Spinal cord (tissue), 10 donors: ENCODE measurements around the gene DHRS7B. TPM values are rescaled to one million over a fixed set of nuclear protein-coding genes. Genes with fewer than 3 reads are reported as not detected.
A peak's percentile ranks its signal among the peaks of the same experiment; 100 is the strongest.

Source experiments
- DNase-seq, 6 donors: peaks; one replicate each; pipeline versions ENCODE4 v3.0.0 to v3.0.0-alpha.2; 2013 to 2015; ENCODE audit warnings: low spot score in 6 of 6, low read depth in 4 of 6
- H3K27ac ChIP-seq: one replicate; pipeline ENCODE4 v1.5.1; 2013; ENCODE audit warnings: low read depth, low read length, control low read depth
- H3K27me3 ChIP-seq: one replicate; pipeline ENCODE4 v1.6.1; 2013; ENCODE audit warnings: low read length; ENCODE audit not compliant: control insufficient read depth, insufficient read depth
- H3K36me3 ChIP-seq: one replicate; pipeline ENCODE4 v1.6.1; 2013; ENCODE audit warnings: low read length; ENCODE audit not compliant: control insufficient read depth, insufficient read depth
- H3K4me1 ChIP-seq: one replicate; pipeline ENCODE4 v1.6.1; 2013; ENCODE audit warnings: low read length; ENCODE audit not compliant: control insufficient read depth, insufficient read depth
- H3K4me3 ChIP-seq: one replicate; pipeline ENCODE4 v1.5.1; 2013; ENCODE audit warnings: low read depth, low read length, control low read depth
- H3K9me3 ChIP-seq: one replicate; pipeline ENCODE4 v1.6.1; 2013; ENCODE audit warnings: low read length; ENCODE audit not compliant: control insufficient read depth, insufficient read depth
- WGBS: methylation state at CpG from one replicate; pipeline ENCODE4 v1.1.5; 2013; ENCODE audit warnings: missing lambda C conversion rate; ENCODE audit not compliant: insufficient coverage; 5-methylcytosine and 5-hydroxymethylcytosine counted together
- polyA plus RNA-seq, 2 donors: library from polyadenylated mRNA; unstranded; fragments of 120-200 nt; gene quantifications; one replicate each; pipeline ENCODE4 v1.2.1, GENCODE V29; 2013; ENCODE audit not compliant: insufficient read length in 2 of 2
- total RNA-seq, 2 donors: library from RNA; depleted of rRNA in 1 of 2; stranded (reverse); fragments of 120-200 nt in 1 of 2; fragments of >200 nt in 1 of 2; gene quantifications; one replicate each; pipeline versions ENCODE4 v1.2.3 to v1.2.4, GENCODE V29; 2013 to 2014
- donor health status: healthy.

DHRS7B gene
- total and polyA plus RNA-seq, 4 donors, result 20.3 to 43.2 (median 31.9) TPM

DNA sequence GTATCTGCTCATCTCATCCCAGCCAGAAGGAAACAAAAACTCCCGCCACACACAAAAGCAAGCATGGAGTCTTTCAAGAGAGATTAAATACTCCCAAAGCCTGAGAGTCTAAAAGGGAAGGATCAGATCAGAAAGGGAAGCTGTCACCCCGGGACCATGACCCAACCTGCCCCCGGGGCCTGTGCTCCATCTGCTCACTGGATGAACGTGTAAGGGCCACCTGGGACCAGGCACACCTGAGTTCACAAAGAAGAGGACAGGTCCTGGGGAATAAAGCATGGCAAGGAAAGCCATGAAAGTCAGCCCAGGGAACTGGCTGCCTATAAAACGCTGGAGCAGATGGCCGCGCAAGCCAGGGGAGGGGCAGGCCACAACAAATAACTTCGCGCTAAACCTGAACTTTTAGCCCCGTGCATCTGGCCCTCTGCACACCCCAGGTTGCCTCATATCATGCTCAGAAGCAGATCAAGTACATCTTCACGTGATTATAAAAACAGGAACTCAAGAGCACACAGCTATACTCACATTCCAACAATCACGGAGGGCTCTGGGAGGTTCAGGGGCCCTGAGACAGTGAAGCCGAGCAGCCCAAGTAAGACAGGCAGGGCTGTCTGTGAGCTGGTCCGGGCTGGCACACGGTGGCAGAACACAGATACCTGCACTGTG lies 83.8 kb downstream of the DHRS7B start:
- WGBS, result 80% methylated on average over 13 of the region's 15 CpGs
- no peak for DNase-seq

DNA sequence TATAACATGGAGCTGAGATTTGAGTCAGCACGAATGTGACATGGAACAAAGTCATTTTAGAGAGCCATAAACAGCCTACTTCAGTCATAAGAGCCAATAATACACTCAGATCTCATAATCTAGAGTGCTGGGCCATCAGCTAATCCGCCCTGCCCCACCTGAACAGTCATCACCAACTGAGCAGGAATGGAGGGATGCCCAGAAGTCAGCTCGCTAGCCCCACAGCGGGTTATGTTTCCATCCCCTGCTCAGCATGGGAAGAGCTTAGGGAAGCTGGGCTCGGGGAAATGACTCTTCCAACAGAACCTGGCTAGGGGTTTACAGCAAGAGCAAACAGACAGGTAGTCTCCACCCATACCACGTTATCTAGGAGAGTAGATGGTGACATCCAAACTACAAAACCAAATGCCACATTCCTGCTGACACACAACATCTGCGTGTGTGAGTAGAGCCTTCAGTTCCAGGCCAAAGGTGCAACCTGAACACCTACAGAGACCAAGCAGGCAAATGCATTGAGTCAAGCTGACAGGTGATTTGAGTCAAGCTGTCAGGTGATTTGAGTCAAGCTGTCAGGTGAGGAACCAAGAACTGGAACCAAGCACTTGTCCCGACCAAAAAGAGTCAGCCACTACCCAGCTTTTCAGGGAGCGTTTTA lies 85.2 kb downstream of the DHRS7B start:
- no peak overlapping the region for H3K27ac ChIP-seq
- no peak overlapping the region for H3K4me3 ChIP-seq
- DNase-seq, result no peak
- peaks cover 21% of the 10 kb centered on the region for H3K4me1 ChIP-seq
- H3K27me3 ChIP-seq, result no peaks in the 10 kb centered on the region
- 86% methylated on average over 8 of the region's 9 CpGs for WGBS
- peaks cover 35% of the 10 kb centered on the region for H3K36me3 ChIP-seq
- H3K9me3 ChIP-seq, result no peaks in the 10 kb centered on the region

More for the DNA sequence above, 83.8 kb downstream of the DHRS7B start:
- Histone ChIP-seq H3K36me3 (peaks cover 35% of the 10 kb centered on the region), H3K9me3 (no peaks in the 10 kb centered on the region), H3K4me3 (no peak overlapping the region), H3K4me1 (peaks cover 21% of the 10 kb centered on the region), H3K27ac (no peak overlapping the region), H3K27me3 (no peaks in the 10 kb centered on the region)

DNA sequence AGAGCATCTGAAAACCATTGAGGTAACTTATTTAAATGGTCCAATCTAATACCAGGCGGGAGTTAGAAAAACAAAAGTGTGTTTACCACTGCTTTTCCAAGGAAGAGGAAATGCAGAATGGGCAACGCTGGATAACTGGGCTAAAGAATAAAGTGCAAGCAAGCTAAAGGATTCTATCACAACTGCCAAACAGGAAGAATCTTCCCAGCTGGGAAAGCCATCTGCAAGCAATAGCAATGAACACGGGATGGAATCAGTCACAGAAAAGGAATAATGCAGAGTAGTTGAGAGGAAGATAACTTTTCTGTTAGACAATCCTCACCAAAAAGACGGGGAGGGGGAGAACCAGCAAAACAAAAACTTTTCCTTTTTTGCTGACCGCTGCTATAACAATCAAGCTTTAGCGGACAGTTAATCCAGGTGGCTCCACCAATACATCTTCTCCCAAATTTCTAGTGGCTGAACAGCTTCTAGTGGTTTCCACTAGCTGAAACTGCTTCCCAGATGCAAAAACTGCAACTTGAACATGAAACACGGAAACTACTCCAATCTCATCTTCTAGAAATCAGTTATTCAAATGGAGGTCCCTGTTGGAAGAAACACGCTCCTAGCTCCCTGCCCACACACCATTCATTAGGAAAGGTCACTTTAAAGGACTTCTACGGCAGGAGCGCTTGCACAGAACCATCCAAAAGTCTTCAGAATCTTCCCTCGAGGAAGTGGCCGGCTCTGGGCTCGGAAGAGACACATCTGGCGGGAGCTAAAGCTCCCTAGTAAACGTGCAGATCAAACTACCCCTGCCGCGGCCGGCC lies 86.3 kb downstream of the DHRS7B start:
- WGBS, result under 1% methylated on average over 15 of the region's 18 CpGs
- no peaks in the 10 kb centered on the region for H3K27me3 ChIP-seq
- H3K9me3 ChIP-seq, result no peaks in the 10 kb centered on the region
- H3K27ac ChIP-seq, result peak overlapping the region; percentile 85
- H3K36me3 ChIP-seq, result peaks cover 30% of the 10 kb centered on the region
- peak overlapping the region; percentile 90 for H3K4me3 ChIP-seq
- peaks cover 21% of the 10 kb centered on the region for H3K4me1 ChIP-seq
- DNase-seq, result no peak

DNA sequence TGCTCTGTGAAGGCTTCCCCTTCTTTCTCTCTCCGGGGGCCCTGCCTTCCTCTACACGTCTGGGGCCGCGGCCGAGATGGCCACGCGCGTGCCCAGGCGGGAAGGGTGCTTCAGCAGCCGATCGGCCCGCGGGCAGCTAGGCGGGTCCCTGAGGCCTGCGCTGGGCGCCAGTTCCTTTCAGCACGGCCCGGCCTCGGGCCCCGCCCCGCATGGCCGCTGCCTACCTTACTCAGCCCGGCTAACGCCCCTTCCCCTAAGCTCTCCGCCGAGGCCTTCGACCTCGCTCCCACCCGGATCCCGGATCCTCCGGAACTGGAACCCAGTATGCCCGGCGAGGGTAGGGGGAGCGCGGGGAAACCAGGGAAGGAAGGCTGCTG lies 86.9 kb downstream of the DHRS7B start:
- H3K4me1 ChIP-seq, result peaks cover 21% of the 10 kb centered on the region
- peaks cover 25% of the 10 kb centered on the region for H3K36me3 ChIP-seq
- WGBS, result 0% methylated on average over 28 of the region's 35 CpGs
- H3K9me3 ChIP-seq, result no peaks in the 10 kb centered on the region
- peak overlapping the region; percentile 85 for H3K27ac ChIP-seq
- DNase-seq, result no peak
- H3K27me3 ChIP-seq, result no peaks in the 10 kb centered on the region
- peak overlapping the region; percentile 90 for H3K4me3 ChIP-seq

DNA sequence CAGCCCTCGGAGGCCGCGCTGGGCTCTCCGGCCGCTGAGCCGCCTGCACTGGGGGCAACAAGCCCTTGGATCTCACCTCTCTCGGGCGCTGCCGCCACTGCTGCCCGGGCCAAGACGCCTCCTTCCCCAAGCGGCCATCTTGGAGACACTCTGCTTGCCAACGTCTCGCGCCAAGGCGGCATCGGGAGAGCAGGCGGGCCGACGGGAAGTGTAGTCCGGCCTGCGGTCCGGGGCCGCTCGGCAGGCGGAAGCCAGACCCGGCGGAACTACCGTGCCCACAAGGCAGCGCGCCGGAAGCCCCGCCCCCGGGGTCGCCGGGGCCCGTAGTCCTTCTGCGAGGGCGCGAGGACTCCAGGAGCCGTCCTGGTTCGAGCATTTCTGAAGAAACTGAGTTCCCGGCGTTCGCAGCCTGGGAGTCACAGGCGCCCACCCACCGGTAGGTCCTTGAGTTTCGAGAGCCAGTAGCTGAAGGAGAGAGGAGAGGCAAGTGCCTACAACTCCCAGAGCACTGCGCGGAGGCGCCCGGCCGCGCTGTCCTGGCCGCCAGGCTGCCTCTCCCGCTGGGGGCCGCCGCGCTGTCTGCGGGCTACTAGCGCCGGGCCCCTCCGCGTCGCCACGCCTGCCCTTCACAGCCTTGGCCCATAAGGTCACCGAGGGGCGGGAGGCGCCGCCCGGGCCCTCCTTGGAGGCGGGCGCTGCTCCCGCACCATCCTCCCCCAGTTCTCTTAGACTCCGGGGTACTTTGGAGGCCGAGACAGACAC lies 87.4 kb downstream of the DHRS7B start, which contains the start of gene TMEM11:
TSS of gene TMEM11 (minus strand) at position 147 of the 762 bp plus-strand sequence. CDS start at position 138, 9 bp downstream.
- Histone ChIP-seq H3K27ac (peak within 1 kb of the TSS; percentile 94), H3K36me3 (peaks cover 19% of the 10 kb centered on the region), H3K4me1 (peaks cover 21% of the 10 kb centered on the region), H3K4me3 (peak within 1 kb of the TSS; percentile 90), H3K9me3 (no peaks in the 10 kb centered on the region), H3K27me3 (no peaks in the 10 kb centered on the region)
- peak; percentile 84 to 98 (median 90) for DNase-seq
- 0% methylated on average over 69 of the region's 76 CpGs for WGBS

DNA sequence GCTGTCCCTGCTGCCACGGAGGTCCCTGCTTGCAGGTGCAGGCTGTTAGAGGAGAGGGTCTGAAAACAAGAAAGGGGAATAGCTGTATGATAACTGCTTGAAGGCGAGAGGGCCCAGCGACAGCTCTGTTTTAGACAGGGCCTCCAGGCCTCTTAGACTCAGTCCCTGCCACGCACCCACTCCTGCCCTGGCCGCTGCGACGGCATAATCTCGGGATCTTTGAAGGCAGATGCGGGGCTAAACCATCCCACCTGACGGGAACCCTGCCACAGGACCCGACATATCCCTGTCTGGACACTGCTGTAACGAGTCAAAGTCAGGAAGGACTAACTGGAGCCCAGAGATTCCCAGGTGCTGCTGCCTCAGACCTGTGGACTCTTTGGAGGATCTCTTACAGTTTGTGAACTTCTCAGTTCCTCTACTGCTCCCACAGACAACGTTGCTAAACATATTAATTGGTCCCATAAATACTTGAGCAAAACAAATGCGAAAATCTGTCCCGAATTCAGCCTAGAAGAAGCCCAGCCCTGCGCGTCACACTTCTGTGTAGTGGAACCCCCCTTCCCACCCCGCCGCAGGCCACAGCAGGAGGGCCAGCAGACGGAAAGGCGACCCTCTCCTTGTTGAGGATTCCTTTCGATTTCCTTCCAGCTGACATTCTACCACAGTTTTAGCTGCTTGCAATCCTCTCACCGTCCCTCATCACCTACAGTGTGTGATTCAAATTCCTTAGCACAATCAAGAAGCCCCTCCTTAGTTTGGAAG lies 88.2 kb downstream of the DHRS7B start:
- 6% methylated on average over 23 of the region's 23 CpGs for WGBS
- Histone ChIP-seq H3K27ac (peak overlapping the region; percentile 94), H3K36me3 (peaks cover 12% of the 10 kb centered on the region), H3K4me1 (peaks cover 21% of the 10 kb centered on the region), H3K9me3 (no peaks in the 10 kb centered on the region), H3K27me3 (no peaks in the 10 kb centered on the region), H3K4me3 (peak overlapping the region; percentile 90)
- DNase-seq, result peak in 1 of 6 donors; percentile 13

DNA sequence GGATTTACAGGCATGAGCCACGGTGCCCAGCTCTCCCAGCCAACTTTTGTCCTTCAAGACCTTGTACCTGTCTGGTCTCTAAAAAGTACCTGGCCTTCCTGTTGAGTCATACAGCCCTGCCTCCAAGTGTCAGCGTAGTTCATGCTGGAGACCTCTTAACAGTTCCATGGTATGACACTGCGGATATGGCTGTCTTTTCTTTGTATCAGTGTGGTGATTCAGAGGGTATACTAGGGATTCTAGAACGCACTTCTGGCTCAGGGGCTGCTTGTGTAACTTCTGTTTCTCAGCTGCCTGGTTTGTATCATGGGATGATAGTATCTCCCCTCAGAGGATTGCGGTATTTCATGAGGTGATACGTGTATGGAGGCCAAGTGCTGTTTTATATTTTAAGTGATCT lies 89.2 kb downstream of the DHRS7B start:
- Histone ChIP-seq H3K4me1 (peaks cover 15% of the 10 kb centered on the region), H3K27me3 (no peaks in the 10 kb centered on the region), H3K9me3 (no peaks in the 10 kb centered on the region), H3K27ac (no peak overlapping the region), H3K4me3 (no peak overlapping the region), H3K36me3 (peaks cover 6% of the 10 kb centered on the region)
- WGBS, result 94% methylated on average over 3 of the region's 6 CpGs
- DNase-seq, result no peak

DNA sequence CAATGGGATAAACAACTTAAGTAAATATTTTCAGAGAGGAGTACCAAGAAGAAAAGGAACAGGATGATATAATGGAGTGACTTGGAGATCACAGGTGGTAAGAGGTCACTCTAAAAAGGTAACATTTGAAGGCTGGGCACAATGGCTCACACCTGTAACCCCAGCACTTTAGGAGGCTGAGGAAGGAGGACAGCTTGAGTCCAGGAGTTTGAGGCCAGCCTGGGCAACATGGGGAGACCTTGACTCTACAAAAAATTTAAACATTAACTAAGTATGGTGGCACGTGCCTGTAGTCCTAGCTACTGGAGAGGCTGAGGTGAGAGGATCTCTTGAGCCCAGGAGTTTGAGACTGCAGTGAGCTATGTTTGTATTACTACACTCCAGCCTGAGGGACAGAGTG lies 90.6 kb downstream of the DHRS7B start:
- no CpG with 5 or more reads among the region's 1 CpG for WGBS
- H3K27ac ChIP-seq, result no peak overlapping the region
- DNase-seq, result no peak
- no peaks in the 10 kb centered on the region for H3K27me3 ChIP-seq
- no peak overlapping the region for H3K4me3 ChIP-seq
- H3K9me3 ChIP-seq, result no peaks in the 10 kb centered on the region
- H3K4me1 ChIP-seq, result peaks cover 9% of the 10 kb centered on the region
- peaks cover 9% of the 10 kb centered on the region for H3K36me3 ChIP-seq
